Measurements from ENCODE around the gene CYB5A.

The CYB5A gene

GRCh38 chr18:74277296-74277695 lies 14.5 kb downstream of the CYB5A start:
- Histone ChIP-seq H3K9me3 (no peaks in the 10 kb centered on the region), H3K4me3 (ENCODE audit: low read depth, low read length) (no peak overlapping the region), H3K36me3 (no peaks in the 10 kb centered on the region), H3K27me3 (no peaks in the 10 kb centered on the region), H3K4me1 (peaks cover 25% of the 10 kb centered on the region)
- no peak for DNase-seq
- no peak for TF ChIP-seq CTCF (IDR thresholded peaks at IDR 0.05; ENCODE audit: low read depth, low read length)

- TF ChIP-seq CTCF (IDR thresholded peaks at IDR 0.05; ENCODE audit: low read depth, low read length): no peak
- Histone ChIP-seq H3K36me3 (no peaks in the 10 kb centered on the region), H3K9me3 (no peaks in the 10 kb centered on the region), H3K4me1 (peaks cover 18% of the 10 kb centered on the region), H3K4me3 (ENCODE audit: low read depth, low read length) (no peak overlapping the region), H3K27me3 (no peaks in the 10 kb centered on the region)
- DNase-seq: no peak
Observed at GRCh38 chr18:74276609-74277008, 15.2 kb downstream of the CYB5A start.

- DNase-seq: no peak
- no peak for TF ChIP-seq CTCF (IDR thresholded peaks at IDR 0.05; ENCODE audit: low read depth, low read length)
- H3K4me3 ChIP-seq (ENCODE audit: low read depth, low read length): no peak overlapping the region
- no peaks in the 10 kb centered on the region for H3K9me3 ChIP-seq
- H3K27me3 ChIP-seq: no peaks in the 10 kb centered on the region
- H3K4me1 ChIP-seq: peaks cover 16% of the 10 kb centered on the region
- H3K36me3 ChIP-seq: no peaks in the 10 kb centered on the region
Observed at GRCh38 chr18:74275736-74276135, 16.0 kb downstream of the CYB5A start.

- Histone ChIP-seq H3K9me3 (no peaks in the 10 kb centered on the region), H3K36me3 (no peaks in the 10 kb centered on the region), H3K27me3 (no peaks in the 10 kb centered on the region), H3K4me3 (ENCODE audit: low read depth, low read length) (no peak overlapping the region), H3K4me1 (peaks cover 16% of the 10 kb centered on the region)
- TF ChIP-seq CTCF (IDR thresholded peaks at IDR 0.05; ENCODE audit: low read depth, low read length): no peak
- no peak for DNase-seq
Observed at GRCh38 chr18:74274700-74275099, 17.1 kb downstream of the CYB5A start.

- no peak overlapping the region for H3K4me3 ChIP-seq (ENCODE audit: low read depth, low read length)
- no peaks in the 10 kb centered on the region for H3K9me3 ChIP-seq
- H3K36me3 ChIP-seq: no peaks in the 10 kb centered on the region
- no peak for DNase-seq
- H3K4me1 ChIP-seq: peaks cover 12% of the 10 kb centered on the region
- H3K27me3 ChIP-seq: no peaks in the 10 kb centered on the region
- TF ChIP-seq CTCF (IDR thresholded peaks at IDR 0.05; ENCODE audit: low read depth, low read length): no peak
Observed at GRCh38 chr18:74273394-74273793, 18.4 kb downstream of the CYB5A start.

GRCh38 chr18:74271635-74272034 lies 20.1 kb downstream of the CYB5A start:
- H3K4me1 ChIP-seq: peaks cover 6% of the 10 kb centered on the region
- H3K9me3 ChIP-seq: no peaks in the 10 kb centered on the region
- H3K4me3 ChIP-seq (ENCODE audit: low read depth, low read length): no peak overlapping the region
- no peaks in the 10 kb centered on the region for H3K36me3 ChIP-seq
- DNase-seq: no peak
- TF ChIP-seq CTCF (IDR thresholded peaks at IDR 0.05; ENCODE audit: low read depth, low read length): no peak
- no peaks in the 10 kb centered on the region for H3K27me3 ChIP-seq
